GM21737 (cell line): ENCODE results near the gene NCAM2.
"Not testable (repeated sequence)": the region's sequence is repeated elsewhere in the genome, so short reads cannot be mapped to it uniquely, and the experiment has no call there.

Experiments
- ATAC-seq: cut with Tn5 transposase; IDR thresholded peaks from one replicate; pipeline ENCODE4 v1.9.1; 2021; ENCODE audit warnings: mild to moderate bottlenecking, moderate library complexity; ENCODE audit not compliant: unreplicated experiment

The NCAM2 gene

DNA sequence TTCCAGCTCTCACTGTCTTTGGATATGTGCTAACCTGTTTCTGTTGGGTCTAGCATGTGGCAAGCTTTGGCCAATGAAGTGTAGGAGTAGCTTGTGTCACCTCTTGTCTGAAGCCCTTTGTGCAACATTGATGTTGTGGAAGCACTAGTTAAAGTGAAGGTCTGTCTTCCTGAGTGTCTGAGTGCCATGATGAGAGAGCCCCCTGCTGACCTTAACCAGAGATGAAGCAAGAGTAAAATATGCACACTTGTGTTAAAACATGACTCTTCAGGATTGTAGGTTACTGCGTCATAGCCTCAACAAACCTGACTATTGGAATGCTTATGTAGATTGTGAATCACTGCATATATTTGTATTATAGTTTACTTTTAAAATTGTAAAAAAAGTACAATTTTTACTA lies 103.7 kb downstream of the NCAM2 start:
- no peak for ATAC-seq

DNA sequence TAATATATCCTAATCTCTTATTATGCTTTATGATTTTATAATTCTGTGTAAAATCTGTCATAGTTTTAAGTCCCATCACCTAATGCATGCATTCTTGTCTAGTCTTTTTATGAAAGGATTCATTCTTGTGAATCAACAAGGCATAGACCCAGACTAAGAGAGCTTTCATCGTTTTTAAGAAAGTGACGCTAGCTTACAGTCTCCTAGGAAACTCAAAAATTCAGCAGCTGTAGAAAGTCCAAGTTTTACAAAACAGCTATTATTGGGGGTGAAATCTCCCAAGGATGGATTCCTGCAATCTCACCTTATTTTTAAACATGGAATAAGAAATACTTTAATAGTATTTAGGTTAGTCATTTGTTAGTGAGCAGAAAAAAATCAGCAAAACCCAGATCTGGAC lies 104.7 kb downstream of the NCAM2 start:
- no peak for ATAC-seq

DNA sequence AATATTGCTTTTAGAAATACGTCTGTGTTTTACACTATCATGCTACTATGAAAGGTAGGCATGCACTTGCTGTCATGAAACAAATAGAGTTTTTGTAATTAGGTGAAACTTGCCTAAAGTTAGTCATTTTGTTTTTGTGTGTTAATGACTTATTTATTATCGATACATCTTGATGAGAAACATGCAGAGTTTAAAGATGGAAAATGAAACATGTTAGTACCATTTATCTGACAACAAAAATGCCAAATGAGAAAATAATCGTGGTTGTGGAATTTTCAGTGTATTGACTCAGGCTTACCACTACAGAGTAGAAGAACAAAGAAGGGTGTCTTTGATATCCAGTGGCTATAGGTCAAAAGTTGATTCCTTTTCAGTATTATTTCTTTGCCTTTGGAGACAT lies 105.5 kb downstream of the NCAM2 start:
- no peak for ATAC-seq

DNA sequence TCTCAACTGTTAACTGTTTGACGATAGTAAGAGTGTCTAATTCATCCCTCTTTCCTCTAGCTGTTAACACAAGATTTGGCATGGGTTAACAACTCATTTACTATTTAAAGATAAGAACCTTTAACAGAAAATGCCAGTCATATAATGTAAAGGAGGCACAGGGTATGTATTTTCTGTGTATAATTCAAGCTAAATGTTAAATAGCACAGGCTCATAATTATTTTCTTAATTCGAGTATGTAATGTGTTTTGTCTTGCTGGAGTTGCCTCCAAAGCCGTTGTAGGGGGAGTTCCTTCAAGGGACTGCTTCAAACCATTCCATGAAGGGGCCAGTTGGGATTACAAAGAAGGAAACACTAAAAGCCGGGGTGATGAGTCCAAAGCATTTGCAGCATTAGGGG lies 111.5 kb downstream of the NCAM2 start:
- ATAC-seq, result no peak

DNA sequence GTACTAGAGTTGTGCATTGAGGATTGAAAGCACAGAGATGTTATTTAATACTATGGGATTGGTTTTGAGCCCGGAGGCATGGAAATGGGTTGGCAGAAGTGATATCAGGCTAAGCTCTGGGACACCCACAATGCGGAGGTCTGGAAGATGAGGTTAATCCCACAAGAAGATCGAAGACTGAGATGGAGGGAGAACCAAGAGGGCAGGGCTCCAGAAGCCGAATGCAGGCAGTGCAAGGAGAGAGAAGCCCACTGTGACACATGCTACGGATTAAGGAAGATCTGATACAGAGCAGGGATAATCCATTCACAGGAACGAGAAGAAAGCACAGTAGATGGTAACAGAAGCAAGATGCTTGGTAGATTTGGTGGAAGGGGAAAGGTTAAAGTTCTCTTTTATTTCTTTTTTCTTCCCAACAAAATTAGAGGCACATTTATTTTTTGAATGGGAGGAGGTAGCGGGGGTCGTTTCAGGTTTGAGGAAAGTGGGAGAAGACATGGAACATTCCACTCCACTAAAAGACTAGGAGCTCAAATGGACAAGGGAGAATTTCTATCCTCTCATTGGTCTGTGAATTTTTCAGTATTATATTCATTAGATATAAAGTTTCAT lies 113.2 kb downstream of the NCAM2 start:
- no peak for ATAC-seq

GRCh38 chr21:21114461-21114860 lies 116.3 kb downstream of the NCAM2 start:
- ATAC-seq, result no peak

- ATAC-seq, result no peak
Observed at GRCh38 chr21:21119091-21119490, 120.9 kb downstream of the NCAM2 start.

DNA sequence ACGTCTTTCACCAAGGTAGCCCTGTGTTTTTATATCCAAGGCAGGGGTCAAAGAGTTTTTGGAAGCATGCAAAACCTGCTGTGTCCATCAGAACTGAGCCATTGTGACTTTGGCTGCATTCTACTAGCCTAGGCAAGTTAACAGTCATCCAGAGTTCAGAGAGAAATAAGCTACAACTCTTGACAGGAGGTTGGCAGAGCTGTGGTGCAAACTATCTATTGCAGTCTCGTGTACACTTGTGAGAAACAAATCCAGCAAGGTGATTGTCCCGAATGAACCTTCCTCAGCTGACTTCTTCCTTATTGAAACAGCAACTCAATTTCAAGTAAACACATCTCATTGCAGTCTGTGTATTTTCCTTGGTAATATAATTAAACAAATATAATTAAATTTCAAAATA lies 124.5 kb downstream of the NCAM2 start:
- no peak for ATAC-seq

DNA sequence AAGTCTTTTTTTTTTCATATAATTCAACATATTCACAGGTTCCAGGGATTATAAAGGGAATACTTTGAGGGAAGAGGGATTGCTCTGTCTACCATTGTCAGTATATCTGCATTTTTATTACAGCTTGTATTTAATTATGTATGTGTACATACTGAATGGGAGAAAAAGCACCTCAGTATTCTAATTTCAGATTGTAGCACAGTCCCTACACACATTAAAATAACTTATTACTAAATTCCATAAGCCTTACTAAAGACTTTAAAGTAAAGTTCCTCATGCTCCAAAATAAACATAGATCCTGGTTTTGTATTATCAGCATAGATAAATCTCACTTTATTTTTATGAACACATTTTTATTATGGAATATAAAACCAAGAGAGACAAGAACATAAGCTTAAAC lies 134.2 kb downstream of the NCAM2 start:
- no peak for ATAC-seq

DNA sequence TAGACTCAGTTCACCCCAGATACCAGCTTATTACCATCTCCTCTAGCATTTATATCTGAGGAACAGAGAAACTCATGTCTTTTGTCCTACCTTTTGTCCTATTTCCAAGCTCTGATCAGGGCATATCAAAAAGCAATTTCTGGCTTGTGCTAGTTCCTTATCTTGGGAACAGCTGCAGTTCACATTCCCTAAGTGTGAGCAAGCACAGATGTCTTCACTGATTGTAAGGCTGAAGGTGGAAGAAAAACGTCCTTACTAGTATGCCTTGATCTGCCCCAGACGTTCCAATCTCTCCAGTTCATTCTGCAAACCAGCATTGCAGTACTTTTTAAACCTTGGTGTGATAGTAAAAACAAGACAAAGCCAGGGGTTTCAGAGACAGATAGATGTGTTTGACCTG lies 139.8 kb downstream of the NCAM2 start:
- ATAC-seq, result no peak

GRCh38 chr21:21146587-21147373 lies 148.6 kb downstream of the NCAM2 start:
- ATAC-seq, result no peak

DNA sequence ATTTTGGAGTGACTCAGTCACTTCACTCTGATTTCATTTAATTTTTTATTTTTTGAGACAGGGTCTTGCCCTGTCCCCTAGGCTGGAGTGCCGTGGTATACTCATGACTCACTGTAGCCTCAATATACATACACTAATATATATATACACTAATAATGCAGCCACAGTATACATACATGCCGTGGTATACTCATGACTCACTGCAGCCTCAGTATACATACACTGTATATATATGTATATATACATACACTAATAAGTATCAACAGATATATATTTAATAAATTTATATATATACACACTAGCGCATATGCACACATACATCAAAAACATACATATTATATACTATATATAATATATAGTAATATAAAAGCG lies 149.2 kb downstream of the NCAM2 start:
- ATAC-seq, result no peak

GRCh38 chr21:21148009-21148408 lies 149.8 kb downstream of the NCAM2 start:
- ATAC-seq, result no peak

DNA sequence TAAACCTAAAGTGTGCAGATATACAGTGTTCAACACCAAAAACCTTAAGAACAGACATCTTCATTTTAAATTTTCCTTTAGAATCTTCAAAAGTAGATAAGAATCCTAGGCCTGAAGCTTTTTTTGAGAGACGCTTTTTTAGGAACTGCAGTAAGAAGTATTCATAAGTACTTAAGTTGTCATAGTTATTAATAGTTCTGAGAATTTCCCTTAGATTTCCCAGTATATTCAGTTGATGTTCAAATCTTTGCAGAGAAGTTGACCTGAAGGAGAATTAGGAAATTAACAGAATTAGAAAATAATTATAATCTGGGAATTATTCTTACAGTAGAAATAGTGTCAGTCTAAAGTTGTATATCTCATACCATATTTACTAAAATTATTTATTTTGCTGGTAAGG lies 150.3 kb downstream of the NCAM2 start:
- ATAC-seq, result no peak

- not testable (repeated sequence) for ATAC-seq
Observed at GRCh38 chr21:21149445-21149844, 151.2 kb downstream of the NCAM2 start.

- no peak for ATAC-seq
Observed at GRCh38 chr21:21151231-21151630, 153.0 kb downstream of the NCAM2 start.

DNA sequence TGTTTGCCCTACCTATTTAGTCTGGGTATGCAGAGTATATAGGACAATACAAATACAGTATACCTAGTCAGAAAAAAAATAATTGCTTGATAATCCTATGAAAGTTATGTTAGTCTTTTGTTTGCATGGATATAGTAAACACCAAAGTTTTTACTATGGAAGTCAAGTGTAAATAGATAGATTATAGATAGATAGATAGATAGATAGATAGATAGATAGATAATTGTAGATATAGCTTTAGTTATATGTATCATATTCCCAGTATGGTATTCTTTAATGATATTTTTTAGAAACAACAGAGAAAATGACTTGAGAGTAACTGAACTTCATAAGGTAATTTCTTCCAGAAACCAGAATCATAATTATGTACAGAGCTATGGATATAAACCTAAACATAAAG lies 158.2 kb downstream of the NCAM2 start:
- no peak for ATAC-seq

GRCh38 chr21:21156957-21157356 lies 158.7 kb downstream of the NCAM2 start:
- no peak for ATAC-seq

- ATAC-seq, result no peak
Observed at GRCh38 chr21:21158376-21158918, 160.2 kb downstream of the NCAM2 start.

GRCh38 chr21:21159253-21159899 lies 161.2 kb downstream of the NCAM2 start:
- ATAC-seq, result no peak

DNA sequence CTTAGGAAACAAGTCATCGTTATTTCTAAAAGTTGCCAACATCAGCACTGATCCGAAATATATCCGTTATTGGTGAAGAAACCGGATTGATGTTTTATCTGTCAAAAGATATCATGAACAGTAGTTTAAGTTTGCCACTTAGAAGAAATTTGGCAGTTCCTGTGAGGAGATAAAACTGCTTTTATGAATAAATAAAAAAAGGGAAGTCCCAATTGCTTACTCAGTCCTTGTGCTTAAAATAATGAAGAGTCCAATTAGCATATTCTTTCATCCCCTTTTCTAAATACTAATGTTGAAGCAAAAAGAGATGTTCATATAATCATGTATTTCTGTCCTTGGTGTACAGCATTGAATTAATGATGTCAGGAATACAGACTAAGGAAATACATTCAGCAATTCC lies 164.6 kb downstream of the NCAM2 start:
- no peak for ATAC-seq

DNA sequence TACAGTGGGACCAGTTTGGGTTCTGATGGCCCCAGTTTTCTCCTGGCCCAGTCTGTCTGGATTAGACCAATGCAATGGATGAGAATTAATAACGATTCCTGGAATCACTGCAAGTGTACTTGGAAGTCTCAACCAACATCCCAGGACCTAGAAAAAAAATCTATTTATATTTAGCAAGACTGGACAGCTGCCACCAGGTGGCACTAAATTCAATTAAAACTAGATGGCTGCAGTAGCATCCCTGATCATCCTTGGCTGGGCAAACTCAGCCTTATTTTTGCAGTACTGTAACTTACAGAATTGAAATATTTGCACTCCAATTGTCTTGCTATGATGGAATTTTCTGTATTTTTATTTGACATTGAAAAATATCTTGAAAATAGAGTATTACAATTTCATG lies 165.7 kb downstream of the NCAM2 start:
- ATAC-seq, result no peak
